ENCODE data around the gene EHBP1.

Gene EHBP1

GRCh38 chr2:62947403-62947802 is 241.9 kb downstream of the EHBP1 start:
- TF ChIP-seq EGR1 (IDR thresholded peaks at IDR 0.05) (no peak), RAD21 (IDR thresholded peaks at IDR 0.05; ENCODE audit: low read depth) (no peak), CREB1 (IDR thresholded peaks at IDR 0.05; ENCODE audit: low read depth) (no peak), YY1 (IDR thresholded peaks at IDR 0.05; ENCODE audit: low read depth) (no peak), EP300 (IDR thresholded peaks at IDR 0.05; ENCODE audit: borderline replicate concordance) (no peak), REST (IDR thresholded peaks at IDR 0.05; ENCODE audit: low read depth) (no peak), CEBPB (IDR thresholded peaks at IDR 0.05) (no peak), TEAD4 (IDR thresholded peaks at IDR 0.05) (no peak), MAX (IDR thresholded peaks at IDR 0.05) (no peak), NFIC (IDR thresholded peaks at IDR 0.05) (no peak), TAF1 (IDR thresholded peaks at IDR 0.05; ENCODE audit: low read depth) (no peak), ZBTB7A (IDR thresholded peaks at IDR 0.05; ENCODE audit: low read depth) (no peak), USF1 (IDR thresholded peaks at IDR 0.05) (no peak)

GRCh38 chr2:62956651-62957050 is 251.1 kb downstream of the EHBP1 start:
- TF ChIP-seq ZBTB7A (IDR thresholded peaks at IDR 0.05; ENCODE audit: low read depth) (no peak), REST (IDR thresholded peaks at IDR 0.05; ENCODE audit: low read depth) (no peak), TEAD4 (IDR thresholded peaks at IDR 0.05) (no peak), CEBPB (IDR thresholded peaks at IDR 0.05) (no peak), TAF1 (IDR thresholded peaks at IDR 0.05; ENCODE audit: low read depth) (no peak), MAX (IDR thresholded peaks at IDR 0.05) (no peak), RAD21 (IDR thresholded peaks at IDR 0.05; ENCODE audit: low read depth) (no peak)

- TF ChIP-seq ZBTB7A (IDR thresholded peaks at IDR 0.05; ENCODE audit: low read depth) (no peak), RAD21 (IDR thresholded peaks at IDR 0.05; ENCODE audit: low read depth) (no peak), CREB1 (IDR thresholded peaks at IDR 0.05; ENCODE audit: low read depth) (no peak), MAX (IDR thresholded peaks at IDR 0.05) (no peak), FOXM1 (IDR thresholded peaks at IDR 0.05; ENCODE audit: borderline replicate concordance, low read depth) (no peak), TCF12 (IDR thresholded peaks at IDR 0.05; ENCODE audit: low read depth) (no peak)
Observed at GRCh38 chr2:62958206-62958605, 252.7 kb downstream of the EHBP1 start.

GRCh38 chr2:62964050-62964449 is 258.5 kb downstream of the EHBP1 start:
- TF ChIP-seq RAD21 (IDR thresholded peaks at IDR 0.05; ENCODE audit: low read depth) (no peak), NFIC (IDR thresholded peaks at IDR 0.05) (no peak), REST (IDR thresholded peaks at IDR 0.05; ENCODE audit: low read depth) (no peak), EP300 (IDR thresholded peaks at IDR 0.05; ENCODE audit: borderline replicate concordance) (no peak), MAX (IDR thresholded peaks at IDR 0.05) (no peak), USF1 (IDR thresholded peaks at IDR 0.05) (no peak), EGR1 (IDR thresholded peaks at IDR 0.05) (no peak), TEAD4 (IDR thresholded peaks at IDR 0.05) (no peak), CREB1 (IDR thresholded peaks at IDR 0.05; ENCODE audit: low read depth) (no peak), FOXM1 (IDR thresholded peaks at IDR 0.05; ENCODE audit: borderline replicate concordance, low read depth) (no peak), ZBTB7A (IDR thresholded peaks at IDR 0.05; ENCODE audit: low read depth) (no peak), CEBPB (IDR thresholded peaks at IDR 0.05) (no peak), YY1 (IDR thresholded peaks at IDR 0.05; ENCODE audit: low read depth) (no peak)
